Activated T-cell treated with anti-CD3 and anti-CD28 coated beads, Interleukin-2, amount 50 U/mL, for 4 hours (primary cell): ENCODE data around the gene GABARAP. TPM values are rescaled to one million over a fixed set of nuclear protein-coding genes. Genes with fewer than 3 reads are reported as not detected.
A peak's percentile ranks its signal among the peaks of the same experiment; 100 is the strongest.
"Not testable (repeated sequence)": the region's sequence is repeated elsewhere in the genome, so short reads cannot be mapped to it uniquely, and the experiment has no call there.

Experiments
- ATAC-seq, 2 donors: fragments of 200-7000 bp; cut with Tn5 transposase; one replicate each; pipeline ENCODE4 v1.10.0; 2021
- DNase-seq: peaks from one replicate; pipeline ENCODE4 v3.0.0-alpha.2; 2020
- H3K27me3 Mint-ChIP-seq: one replicate; pipeline ENCODE4 v1.8.0; 2021; ENCODE audit warnings: low read depth, mixed read lengths
- H3K36me3 Mint-ChIP-seq: one replicate; pipeline ENCODE4 v1.8.0; 2022; ENCODE audit warnings: mixed read lengths; ENCODE audit not compliant: insufficient read depth
- H3K4me1 Mint-ChIP-seq: one replicate; pipeline ENCODE4 v1.8.0; 2021; ENCODE audit warnings: low read depth, mixed read lengths
- H3K4me3 Mint-ChIP-seq: one replicate; pipeline ENCODE4 v1.8.0; 2021; ENCODE audit warnings: mild to moderate bottlenecking, moderate library complexity, mixed read lengths
- H3K9me3 Mint-ChIP-seq: one replicate; pipeline ENCODE4 v1.8.0; 2021; ENCODE audit warnings: mixed read lengths
- total RNA-seq, 3 donors: library from RNA; stranded (reverse); gene quantifications; one replicate each; pipeline ENCODE4 v1.2.1, GENCODE V29; 2021

The GABARAP gene
- total RNA-seq, 3 donors from 2014 or later, result 114 to 136 (median 133) TPM

DNA sequence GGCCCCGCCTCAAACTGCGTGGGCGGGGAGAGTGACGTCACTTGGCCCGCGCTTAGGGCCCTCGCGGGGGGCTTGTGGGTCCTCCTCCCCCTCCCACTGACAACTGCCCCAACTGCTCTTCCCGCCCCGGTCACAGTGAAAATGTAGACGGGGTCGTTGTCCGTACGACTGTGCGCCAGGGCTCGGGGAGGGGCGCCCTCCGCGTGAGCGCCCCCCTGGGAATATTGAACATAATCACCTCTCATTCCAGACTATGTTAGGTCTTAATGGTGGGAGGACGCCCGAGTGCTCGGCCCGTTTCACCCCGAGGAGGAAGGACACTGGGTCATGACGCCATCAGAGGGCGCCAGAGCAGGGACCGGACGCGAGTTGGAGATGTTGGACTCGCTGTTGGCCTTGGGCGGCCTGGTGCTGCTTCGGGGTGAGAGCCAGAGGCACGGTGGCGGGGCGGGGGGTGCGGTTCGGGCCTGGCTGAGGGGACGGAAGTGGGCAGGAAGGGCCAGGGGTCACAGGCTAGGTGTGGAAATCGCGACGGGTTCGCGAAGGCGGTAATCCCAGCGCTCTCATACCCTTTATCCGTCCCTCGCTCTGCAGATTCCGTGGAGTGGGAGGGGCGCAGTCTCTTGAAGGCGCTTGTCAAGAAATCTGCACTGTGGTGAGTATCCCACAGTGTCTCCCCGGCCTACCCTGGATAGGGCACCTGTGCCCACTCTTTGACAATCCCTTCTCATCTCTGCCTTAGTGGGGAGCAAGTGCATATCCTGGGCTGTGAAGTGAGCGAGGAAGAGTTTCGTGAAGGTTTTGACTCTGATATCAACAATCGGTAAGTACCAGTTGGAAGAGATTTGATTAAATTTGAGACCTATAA, 10.2 kb upstream of the GABARAP start, which contains the start of gene ELP5:
ELP5 (plus strand) TSS at position 40 of the 868 bp plus-strand sequence; CDS start at position 376, 336 bp downstream.
- H3K36me3 Mint-ChIP-seq, result peaks cover 20% of the 10 kb centered on the region
- peak within 1 kb of the TSS; percentile 97 for H3K4me3 Mint-ChIP-seq
- DNase-seq, result peak; percentile 76
- peak; percentile 57 to 63 for ATAC-seq
- no peaks in the 10 kb centered on the region for H3K27me3 Mint-ChIP-seq
- peaks cover 34% of the 10 kb centered on the region for H3K4me1 Mint-ChIP-seq
- H3K9me3 Mint-ChIP-seq, result no peaks in the 10 kb centered on the region

DNA sequence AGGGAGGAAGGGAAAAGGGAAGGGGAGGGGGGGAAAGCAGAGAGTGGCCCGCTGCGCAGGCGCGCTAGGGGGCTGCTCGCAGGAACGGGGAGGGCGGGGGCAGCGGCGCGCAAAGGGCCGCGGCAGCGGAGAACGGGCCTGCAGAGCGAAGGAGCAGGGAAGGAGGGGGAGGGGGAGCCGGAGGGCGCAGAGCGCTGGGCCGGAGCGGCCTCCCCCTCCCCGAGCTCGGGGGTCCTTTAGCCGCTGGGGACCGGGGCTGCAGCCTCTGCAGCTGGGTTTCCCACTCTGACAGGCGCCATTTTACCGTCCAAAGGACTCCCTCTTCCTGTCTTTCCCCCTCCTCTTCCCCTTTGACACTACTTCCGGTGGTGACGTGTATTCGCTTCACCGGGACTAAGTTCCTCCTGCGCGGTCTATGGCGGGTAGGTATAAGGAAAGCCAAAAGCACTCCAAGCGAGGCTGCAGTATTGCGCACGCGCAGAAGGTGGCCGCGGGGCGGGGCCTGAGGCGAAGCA, 9.5 kb upstream of the GABARAP start, which contains the start of gene CTDNEP1:
CTDNEP1 (minus strand) TSS at position 74 of the 515 bp plus-strand sequence. CDS start 438 bp downstream, outside the sequence.
- no peaks in the 10 kb centered on the region for H3K27me3 Mint-ChIP-seq
- ATAC-seq (peak; percentile 94), DNase-seq (peak; percentile 99)
- H3K9me3 Mint-ChIP-seq, result no peaks in the 10 kb centered on the region
- H3K4me3 Mint-ChIP-seq, result peak within 1 kb of the TSS; percentile 97
- H3K4me1 Mint-ChIP-seq, result peaks cover 34% of the 10 kb centered on the region
- peaks cover 18% of the 10 kb centered on the region for H3K36me3 Mint-ChIP-seq

DNA sequence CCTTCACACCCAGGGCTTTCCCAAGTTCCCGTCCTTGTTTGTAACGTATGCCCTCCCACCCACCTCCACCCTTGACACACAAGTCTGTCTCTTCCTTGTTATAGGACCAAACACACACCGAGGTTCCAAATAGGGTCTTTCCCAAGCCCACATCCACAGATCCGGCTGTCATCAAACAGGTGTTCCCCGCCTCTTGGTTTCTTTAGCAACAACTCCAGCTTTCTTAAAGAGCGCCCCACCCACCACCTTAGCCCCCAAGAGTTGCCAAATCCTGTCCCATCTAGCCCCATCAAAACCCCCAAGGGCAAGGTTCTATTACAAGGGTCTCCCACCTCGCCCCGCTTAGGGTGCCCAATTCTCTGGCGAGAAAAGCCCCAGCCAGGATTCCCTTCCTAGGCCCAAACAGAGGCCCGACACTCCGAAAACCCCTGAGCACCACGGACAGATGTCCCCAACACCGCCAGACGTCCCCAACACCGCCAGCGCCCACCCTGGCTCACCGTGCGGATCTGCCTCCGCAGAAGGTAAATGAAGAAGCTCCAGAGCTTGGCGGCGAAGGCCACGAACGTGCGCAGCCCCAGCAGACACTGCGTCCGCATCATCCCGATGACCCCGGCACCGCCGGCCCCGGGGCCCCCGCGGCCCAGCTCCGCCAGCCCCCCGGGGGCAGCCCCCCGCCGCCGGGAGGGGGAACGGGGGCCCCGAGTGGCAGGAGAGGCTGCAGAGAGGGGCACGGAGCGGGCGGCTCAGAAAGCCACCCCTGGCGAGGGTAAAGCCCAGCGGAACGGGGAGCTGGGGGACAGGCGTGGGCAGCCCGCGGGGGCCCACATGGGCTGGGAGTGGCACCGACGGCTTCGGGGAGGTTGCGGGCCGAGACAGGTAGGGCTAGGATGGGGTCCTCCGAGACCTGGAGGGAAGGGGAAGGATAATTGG, 8.7 kb upstream of the GABARAP start:
- Mint-ChIP-seq H3K4me3 (peak overlapping the region; percentile 97), H3K27me3 (no peaks in the 10 kb centered on the region), H3K4me1 (peaks cover 38% of the 10 kb centered on the region), H3K36me3 (peaks cover 20% of the 10 kb centered on the region), H3K9me3 (no peaks in the 10 kb centered on the region)
- ATAC-seq (peak; percentile 12 to 25), DNase-seq (no peak)

DNA sequence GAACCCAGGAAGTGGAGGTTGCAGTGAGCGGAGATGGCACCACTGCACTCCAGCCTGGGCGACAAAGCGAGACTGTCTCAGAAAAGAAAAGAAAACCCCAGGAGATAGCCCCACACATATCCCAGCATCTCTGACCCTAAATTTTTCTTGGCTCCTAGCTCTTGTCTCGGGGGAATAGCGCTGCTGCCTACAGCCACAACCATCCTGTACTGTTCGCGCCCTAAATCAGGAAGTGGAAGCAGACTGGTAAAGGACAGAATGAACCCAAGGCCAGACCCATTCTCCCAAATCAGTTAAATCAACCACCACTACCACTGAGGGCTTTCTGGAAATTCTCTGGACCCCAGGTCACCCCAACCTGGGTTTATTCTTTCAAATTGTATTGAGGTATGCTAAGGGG, 7.6 kb upstream of the GABARAP start:
- DNase-seq (no peak), ATAC-seq (no peak)
- no peaks in the 10 kb centered on the region for H3K9me3 Mint-ChIP-seq
- no peaks in the 10 kb centered on the region for H3K27me3 Mint-ChIP-seq
- H3K4me3 Mint-ChIP-seq, result peak overlapping the region; percentile 97
- H3K36me3 Mint-ChIP-seq, result peaks cover 21% of the 10 kb centered on the region
- peaks cover 38% of the 10 kb centered on the region for H3K4me1 Mint-ChIP-seq

DNA sequence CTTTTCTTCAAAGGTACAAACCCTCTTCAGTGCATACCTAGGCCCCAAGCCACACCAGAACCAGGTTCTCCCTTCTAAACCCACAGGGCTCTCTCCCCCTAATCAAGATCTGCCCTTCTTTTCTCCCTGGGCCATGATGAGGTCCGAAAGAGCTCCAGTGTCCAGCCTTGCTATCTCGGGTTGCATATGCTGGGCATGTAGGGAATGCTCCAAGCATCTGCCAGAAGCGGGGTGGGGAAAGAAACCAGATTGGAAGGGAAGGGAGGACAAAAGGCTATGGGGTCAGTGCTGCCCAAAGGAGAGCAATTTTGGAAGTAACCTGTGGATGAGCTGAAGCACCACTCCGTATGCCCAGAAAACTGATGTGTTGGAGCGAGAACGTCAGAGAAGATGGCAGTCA, 7.0 kb upstream of the GABARAP start:
- H3K4me1 Mint-ChIP-seq, result peaks cover 36% of the 10 kb centered on the region
- H3K4me3 Mint-ChIP-seq, result peak overlapping the region; percentile 97
- no peaks in the 10 kb centered on the region for H3K27me3 Mint-ChIP-seq
- H3K36me3 Mint-ChIP-seq, result peaks cover 21% of the 10 kb centered on the region
- no peak for DNase-seq
- ATAC-seq, result no peak
- H3K9me3 Mint-ChIP-seq, result no peaks in the 10 kb centered on the region

DNA sequence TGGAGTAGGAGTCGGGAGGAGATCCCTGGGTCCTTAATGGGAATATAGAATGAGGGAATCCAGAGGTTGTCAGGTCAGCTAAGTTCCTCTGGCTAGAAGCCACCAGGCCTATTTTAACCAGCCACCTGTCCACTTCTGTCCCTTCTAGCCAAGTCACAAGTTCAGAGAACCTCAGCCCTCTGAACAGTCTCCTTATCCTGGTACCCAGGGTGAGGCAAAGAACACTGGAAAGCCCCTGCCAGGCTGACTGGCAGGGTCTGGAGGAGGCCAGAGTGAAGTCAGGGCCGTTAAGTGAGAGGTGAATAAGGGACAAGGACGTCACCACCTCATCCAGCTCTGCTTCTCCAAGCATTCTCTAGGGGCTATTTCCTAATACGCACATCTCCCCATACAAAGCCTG, 6.5 kb upstream of the GABARAP start:
- H3K9me3 Mint-ChIP-seq, result no peaks in the 10 kb centered on the region
- H3K4me3 Mint-ChIP-seq, result peak overlapping the region; percentile 97
- DNase-seq (no peak), ATAC-seq (no peak)
- H3K36me3 Mint-ChIP-seq, result peaks cover 21% of the 10 kb centered on the region
- no peaks in the 10 kb centered on the region for H3K27me3 Mint-ChIP-seq
- peaks cover 34% of the 10 kb centered on the region for H3K4me1 Mint-ChIP-seq

DNA sequence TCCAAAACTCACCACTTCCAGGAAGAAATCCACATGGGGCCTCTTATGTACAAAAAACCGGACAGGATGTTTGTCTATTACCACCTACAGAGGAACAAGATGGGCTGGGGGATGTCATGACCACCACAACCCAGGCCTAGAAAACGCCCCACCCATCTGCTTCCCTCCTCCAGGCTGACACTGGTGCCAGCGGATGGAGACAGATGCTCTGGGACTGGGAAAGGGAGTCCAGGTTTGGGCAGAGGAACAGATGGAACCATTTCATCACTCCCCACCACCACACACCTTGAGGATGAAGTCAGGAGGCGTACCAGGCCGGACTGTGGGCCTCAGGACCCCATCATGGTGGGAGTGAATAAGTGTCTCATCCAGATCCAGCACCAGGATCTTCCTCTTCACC, 4.5 kb upstream of the GABARAP start:
- Mint-ChIP-seq H3K36me3 (peaks cover 18% of the 10 kb centered on the region), H3K4me1 (peaks cover 37% of the 10 kb centered on the region), H3K9me3 (no peaks in the 10 kb centered on the region), H3K27me3 (no peaks in the 10 kb centered on the region), H3K4me3 (no peak overlapping the region)
- DNase-seq (no peak), ATAC-seq (no peak)

DNA sequence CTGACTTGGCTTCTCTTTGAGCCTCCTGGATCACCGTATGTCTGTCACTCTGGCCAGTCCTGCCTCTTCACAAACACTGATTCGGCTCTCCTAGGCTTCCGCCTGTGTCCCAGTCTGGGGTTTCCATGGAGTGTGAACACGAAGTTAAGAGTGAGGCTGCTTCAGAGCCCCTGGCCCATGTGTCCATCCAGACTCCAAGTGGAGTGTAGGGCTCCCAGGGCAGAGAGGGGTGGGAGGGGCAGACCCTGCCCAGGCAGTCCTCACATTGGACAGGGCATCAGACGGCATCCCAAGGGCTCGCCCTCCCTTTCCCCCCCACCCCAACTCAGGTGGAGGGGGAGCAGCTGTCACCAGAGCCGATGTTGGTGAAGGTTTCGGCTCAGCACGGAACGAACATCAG, 1.6 kb upstream of the GABARAP start:
- H3K27me3 Mint-ChIP-seq, H3K4me3 Mint-ChIP-seq, DNase-seq, ATAC-seq, H3K9me3 Mint-ChIP-seq: not testable (repeated sequence)
- peaks cover 23% of the 10 kb centered on the region for H3K36me3 Mint-ChIP-seq
- H3K4me1 Mint-ChIP-seq, result peaks cover 42% of the 10 kb centered on the region

DNA sequence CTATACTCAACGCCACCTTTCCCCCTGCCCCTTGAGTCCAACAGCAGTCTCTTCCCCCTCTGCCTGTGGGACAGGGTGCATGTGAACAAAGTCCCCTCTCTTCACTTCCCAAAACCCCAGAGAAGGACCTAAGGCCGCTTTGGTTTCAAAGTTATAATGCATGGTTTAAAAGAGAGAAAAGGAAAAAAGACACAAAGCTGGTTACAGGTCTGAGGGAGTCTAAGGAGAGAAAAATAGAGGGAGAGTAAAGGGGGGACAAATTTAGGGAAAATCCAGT, 1.1 kb upstream of the GABARAP start:
- DNase-seq (no peak), ATAC-seq (no peak)
- Mint-ChIP-seq H3K4me1 (peaks cover 38% of the 10 kb centered on the region), H3K9me3 (no peaks in the 10 kb centered on the region), H3K27me3 (no peaks in the 10 kb centered on the region), H3K36me3 (peaks cover 23% of the 10 kb centered on the region), H3K4me3 (peak overlapping the region; percentile 98)

DNA sequence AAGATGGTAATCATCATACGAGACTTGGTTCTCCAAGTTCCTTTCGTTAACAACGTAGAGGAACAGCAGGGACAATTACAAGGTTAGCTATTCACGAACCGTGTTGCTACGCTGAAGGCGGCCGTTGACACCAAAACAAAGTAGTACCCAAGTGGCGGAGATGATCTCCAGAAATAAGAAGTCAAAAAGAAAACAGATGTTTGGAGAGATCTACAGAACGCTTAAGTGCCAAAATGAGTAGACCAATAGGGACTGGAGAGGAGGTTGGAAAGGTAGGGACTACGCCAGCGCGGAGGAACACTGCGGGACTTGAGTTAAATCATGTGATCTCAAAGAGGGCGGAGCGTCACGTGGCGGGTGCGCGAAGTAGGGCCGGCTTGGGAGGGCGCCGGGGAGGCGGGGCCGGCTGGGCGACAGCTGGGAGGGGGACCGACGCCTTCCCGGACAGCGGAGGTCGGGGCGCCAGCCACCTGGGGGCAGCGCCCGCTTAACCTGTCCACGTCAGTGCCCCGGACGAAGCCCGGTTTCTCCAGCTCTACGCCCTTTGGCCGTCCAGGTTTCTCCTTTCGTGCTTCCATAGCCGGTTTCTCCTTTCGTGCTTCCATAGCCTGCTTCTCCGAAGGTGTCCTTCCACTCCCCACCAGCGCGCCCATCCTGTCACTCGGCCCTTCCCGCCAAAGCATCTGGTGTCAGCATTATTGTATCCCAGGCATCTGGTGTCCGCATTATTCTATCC, 636 bp upstream of the GABARAP start:
- DNase-seq (peak; percentile 90), ATAC-seq (peak; percentile 36 to 38)
- Mint-ChIP-seq H3K4me1 (peaks cover 38% of the 10 kb centered on the region), H3K36me3 (peaks cover 23% of the 10 kb centered on the region), H3K9me3 (no peaks in the 10 kb centered on the region), H3K27me3 (no peaks in the 10 kb centered on the region), H3K4me3 (peak overlapping the region; percentile 98)

DNA sequence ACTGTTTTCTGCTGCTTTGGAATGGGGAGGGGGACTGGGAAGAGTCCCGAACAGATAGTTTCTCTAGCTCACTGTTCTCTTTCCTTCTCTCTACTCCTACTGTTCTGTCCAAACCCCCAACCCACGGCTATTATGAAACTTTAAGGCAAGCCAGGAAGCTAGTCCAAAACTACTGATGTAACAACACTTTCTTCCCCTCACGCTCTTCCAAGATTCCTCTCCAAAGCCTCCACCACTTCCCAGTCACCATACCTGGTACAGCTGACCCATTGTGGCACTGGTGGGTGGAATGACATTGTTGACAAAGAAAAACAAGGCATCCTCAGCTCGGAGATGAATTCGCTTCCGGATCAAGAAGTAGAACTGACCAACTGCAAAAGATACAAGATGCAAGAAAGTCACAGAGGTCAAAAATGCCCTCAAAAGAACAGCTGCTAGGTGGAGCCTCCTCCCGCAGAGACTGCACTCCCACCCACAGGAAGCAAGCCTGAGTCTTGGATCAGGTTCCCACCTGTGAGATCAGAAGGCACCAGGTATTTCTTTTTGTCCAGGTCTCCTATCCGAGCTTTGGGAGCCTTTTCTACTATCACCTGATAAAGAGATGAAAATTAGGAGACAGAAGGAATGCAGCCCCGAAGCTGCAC, 1.0 kb downstream of the GABARAP start:
- peak overlapping the region; percentile 98 for H3K4me3 Mint-ChIP-seq
- no peaks in the 10 kb centered on the region for H3K9me3 Mint-ChIP-seq
- ATAC-seq, result no peak
- no peak for DNase-seq
- peaks cover 21% of the 10 kb centered on the region for H3K36me3 Mint-ChIP-seq
- H3K4me1 Mint-ChIP-seq, result peaks cover 40% of the 10 kb centered on the region
- no peaks in the 10 kb centered on the region for H3K27me3 Mint-ChIP-seq

DNA sequence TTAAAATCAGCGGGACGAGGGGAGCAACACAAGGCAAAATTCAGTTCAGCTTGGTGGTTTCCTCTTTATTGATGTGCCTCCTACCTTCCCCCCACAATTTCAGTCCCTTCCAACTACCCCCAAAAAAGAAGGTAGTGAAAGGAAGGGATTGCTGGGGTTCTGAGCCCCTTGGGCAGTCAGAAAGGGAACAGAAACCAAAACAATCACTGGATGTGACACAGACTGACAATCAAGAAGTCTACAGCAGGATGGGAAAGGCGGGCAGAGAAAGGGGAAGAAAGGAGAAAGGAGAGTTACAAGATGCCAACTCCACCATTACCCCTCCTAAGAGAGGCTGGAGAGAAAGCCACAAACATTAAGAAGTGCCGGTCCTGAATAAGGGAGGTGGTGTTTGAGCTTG, 1.9 kb downstream of the GABARAP start:
- peaks cover 49% of the 10 kb centered on the region for H3K4me1 Mint-ChIP-seq
- H3K9me3 Mint-ChIP-seq, result no peaks in the 10 kb centered on the region
- DNase-seq (no peak), ATAC-seq (no peak)
- H3K4me3 Mint-ChIP-seq, result peak overlapping the region; percentile 98
- H3K27me3 Mint-ChIP-seq, result no peaks in the 10 kb centered on the region
- H3K36me3 Mint-ChIP-seq, result peaks cover 24% of the 10 kb centered on the region
